HG02943 (cell line): ENCODE results near the gene PHACTR1.
"Not testable (repeated sequence)": the region's sequence is repeated elsewhere in the genome, so short reads cannot be mapped to it uniquely, and the experiment has no call there.

ENCODE experiments used
- ATAC-seq: cut with Tn5 transposase; IDR thresholded peaks from one replicate; pipeline ENCODE4 v1.9.1; 2021; ENCODE audit warnings: mild to moderate bottlenecking, low read depth, moderate library complexity; ENCODE audit not compliant: unreplicated experiment

PHACTR1 gene

GRCh38 chr6:13125841-13126240, 409.3 kb downstream of the PHACTR1 start:
- ATAC-seq = no peak

- no peak for ATAC-seq
These were observed 415.5 kb downstream of the PHACTR1 start for GRCh38 chr6:13131935-13132661.

- not testable (repeated sequence) for ATAC-seq
These were observed 417.3 kb downstream of the PHACTR1 start for GRCh38 chr6:13133894-13134293.

GRCh38 chr6:13135152-13135551, 418.6 kb downstream of the PHACTR1 start:
- ATAC-seq = no peak

- ATAC-seq = no peak
These were observed 422.6 kb downstream of the PHACTR1 start for GRCh38 chr6:13139119-13139518.

GRCh38 chr6:13140980-13141379, 424.4 kb downstream of the PHACTR1 start:
- no peak for ATAC-seq

- ATAC-seq = no peak
These were observed 424.8 kb downstream of the PHACTR1 start for GRCh38 chr6:13141387-13141786.

- no peak for ATAC-seq
These were observed 426.0 kb downstream of the PHACTR1 start for GRCh38 chr6:13142611-13143010.

- ATAC-seq = no peak
These were observed 429.9 kb downstream of the PHACTR1 start for GRCh38 chr6:13146442-13146841.

GRCh38 chr6:13147376-13147775, 430.8 kb downstream of the PHACTR1 start:
- no peak for ATAC-seq

GRCh38 chr6:13147782-13148181, 431.2 kb downstream of the PHACTR1 start:
- ATAC-seq = no peak

GRCh38 chr6:13152764-13153163, 436.2 kb downstream of the PHACTR1 start:
- no peak for ATAC-seq

- no peak for ATAC-seq
These were observed 439.8 kb downstream of the PHACTR1 start for GRCh38 chr6:13156381-13156780.

- ATAC-seq = no peak
These were observed 440.7 kb downstream of the PHACTR1 start for GRCh38 chr6:13157293-13157692.

- ATAC-seq = no peak
These were observed 442.7 kb downstream of the PHACTR1 start for GRCh38 chr6:13159300-13159699.

- not testable (repeated sequence) for ATAC-seq
These were observed 443.3 kb downstream of the PHACTR1 start for GRCh38 chr6:13159822-13160221.

GRCh38 chr6:13163161-13163944, 446.8 kb downstream of the PHACTR1 start:
- ATAC-seq = no peak

GRCh38 chr6:13164291-13164690, 447.7 kb downstream of the PHACTR1 start:
- ATAC-seq = no peak

GRCh38 chr6:13165502-13166172, 449.1 kb downstream of the PHACTR1 start:
- ATAC-seq = no peak

- ATAC-seq = no peak
These were observed 449.7 kb downstream of the PHACTR1 start for GRCh38 chr6:13166269-13166668.

- no peak for ATAC-seq
These were observed 450.3 kb downstream of the PHACTR1 start for GRCh38 chr6:13166916-13167315.
